H9 (cell line): Measurements from ENCODE around the gene RABL6. TPM values are rescaled to one million over a fixed set of nuclear protein-coding genes. Genes with fewer than 3 reads are reported as not detected.

Source experiments
- DNase-seq: peaks from one replicate; pipeline ENCODE4 v3.0.0-alpha.2; 2017
- H2AFZ ChIP-seq: one replicate; pipeline ENCODE4 v1.6.1; 2013; ENCODE audit warnings: mild to moderate bottlenecking, low read length, control low read depth, moderate library complexity
- H2AK5ac ChIP-seq: 2 replicates; pipeline ENCODE4 v1.6.1; 2013; ENCODE audit warnings: low read length, control low read depth, mixed read lengths; ENCODE audit not compliant: insufficient read length
- H2BK120ac ChIP-seq: one replicate; pipeline ENCODE4 v1.6.1; 2013; ENCODE audit warnings: low read depth, mild to moderate bottlenecking, low read length, control low read depth, inconsistent platforms; ENCODE audit not compliant: poor library complexity, severe bottlenecking
- H2BK12ac ChIP-seq: 2 replicates; pipeline ENCODE4 v1.6.1; 2013; ENCODE audit warnings: low read length, control low read depth, mixed read lengths, low read depth; ENCODE audit not compliant: insufficient read length
- H2BK15ac ChIP-seq: 2 replicates; pipeline ENCODE4 v1.6.1; 2013; ENCODE audit warnings: low read depth, low read length, control low read depth
- H2BK20ac ChIP-seq: one replicate; pipeline ENCODE4 v1.6.1; 2013; ENCODE audit warnings: low read depth, mild to moderate bottlenecking, low read length, control low read depth, inconsistent platforms; ENCODE audit not compliant: poor library complexity, severe bottlenecking
- H2BK5ac ChIP-seq: 2 replicates; pipeline ENCODE4 v1.6.1; 2013; ENCODE audit warnings: low read length, control low read depth, mixed read lengths; ENCODE audit not compliant: insufficient read length
- H3K14ac ChIP-seq: 2 replicates; pipeline ENCODE4 v1.6.1; 2013; ENCODE audit warnings: low read length, control low read depth; ENCODE audit not compliant: insufficient read depth
- H3K18ac ChIP-seq: 2 replicates; pipeline ENCODE4 v1.6.1; 2013; ENCODE audit warnings: low read depth, mild to moderate bottlenecking, mixed read lengths, low read length, control low read depth; ENCODE audit not compliant: insufficient read length
- H3K23ac ChIP-seq: 2 replicates; pipeline ENCODE4 v1.6.1; 2013; ENCODE audit warnings: low read length, control low read depth, mixed read lengths, low read depth; ENCODE audit not compliant: insufficient read length
- H3K23me2 ChIP-seq: 2 replicates; pipeline ENCODE4 v1.6.1; 2013; ENCODE audit warnings: low read depth, mild to moderate bottlenecking, mixed read lengths, low read length, control low read depth; ENCODE audit not compliant: insufficient read length, poor library complexity, severe bottlenecking
- H3K27ac ChIP-seq: 2 replicates; pipeline ENCODE4 v1.5.1; 2013; ENCODE audit warnings: low read length, control low read depth, mixed read lengths, low read depth; ENCODE audit not compliant: insufficient read length
- H3K27me3 ChIP-seq: 2 replicates; pipeline ENCODE4 v1.6.1; 2013; ENCODE audit warnings: low read length, control low read depth, inconsistent platforms; ENCODE audit not compliant: insufficient read depth
- H3K4ac ChIP-seq: 2 replicates; pipeline ENCODE4 v1.6.1; 2013; ENCODE audit warnings: low read depth, mild to moderate bottlenecking, control low read depth, inconsistent platforms, low read length, moderate library complexity
- H3K4me1 ChIP-seq: 2 replicates; pipeline ENCODE4 v1.6.1; 2013; ENCODE audit warnings: low read length, control low read depth, inconsistent platforms; ENCODE audit not compliant: insufficient read depth
- H3K4me2 ChIP-seq: 2 replicates; pipeline ENCODE4 v1.6.1; 2013; ENCODE audit warnings: low read length, control low read depth, mixed read lengths; ENCODE audit not compliant: insufficient read length, insufficient read depth
- H3K56ac ChIP-seq: 2 replicates; pipeline ENCODE4 v1.6.1; 2013; ENCODE audit warnings: low read depth, mild to moderate bottlenecking, mixed read lengths, low read length, control low read depth; ENCODE audit not compliant: insufficient read length
- H3K79me1 ChIP-seq: 2 replicates; pipeline ENCODE4 v1.6.1; 2013; ENCODE audit warnings: low read depth, mild to moderate bottlenecking, moderate library complexity, low read length, control low read depth, inconsistent platforms; ENCODE audit not compliant: insufficient read depth, poor library complexity, severe bottlenecking
- H3K79me2 ChIP-seq: 2 replicates; pipeline ENCODE4 v1.6.1; 2013; ENCODE audit warnings: low read length, control low read depth, inconsistent platforms; ENCODE audit not compliant: insufficient read depth
- H3K9ac ChIP-seq: 2 replicates; pipeline ENCODE4 v1.6.1; 2013; ENCODE audit warnings: low read length, control low read depth, mixed read lengths; ENCODE audit not compliant: insufficient read length; ENCODE audit errors: extremely low read depth
- H3K9me3 ChIP-seq: one replicate; pipeline ENCODE4 v1.6.1; 2013; ENCODE audit warnings: low read depth, low read length, inconsistent platforms; ENCODE audit not compliant: control insufficient read depth
- H3T11ph ChIP-seq: one replicate; pipeline ENCODE4 v1.6.1; 2013; ENCODE audit warnings: mild to moderate bottlenecking, low read length, control low read depth, inconsistent platforms
- H4K20me1 ChIP-seq: one replicate; pipeline ENCODE4 v1.6.1; 2013; ENCODE audit not compliant: control insufficient read depth, insufficient read length, insufficient read depth
- H4K5ac ChIP-seq: 2 replicates; pipeline ENCODE4 v1.6.1; 2013; ENCODE audit warnings: low read depth, mild to moderate bottlenecking, mixed read lengths, low read length, control low read depth; ENCODE audit not compliant: insufficient read length
- H4K8ac ChIP-seq: replicated peaks from 2 replicates; pipeline ENCODE4 v1.6.1; 2013; ENCODE audit warnings: low read length, control low read depth, mixed read lengths, low read depth; ENCODE audit not compliant: insufficient read length
- H4K91ac ChIP-seq: 2 replicates; pipeline ENCODE4 v1.6.1; 2013; ENCODE audit warnings: low read depth, mild to moderate bottlenecking, moderate library complexity, mixed read lengths, low read length, control low read depth; ENCODE audit not compliant: insufficient read length
- H3K27ac Mint-ChIP-seq, 3 experiments: 2 replicates in 2 of 3; 3 replicates in 1 of 3; pipeline ENCODE4 v1.8.0; 2020 to 2021; ENCODE audit warnings: mixed read lengths in 3 of 3, mild to moderate bottlenecking in 1 of 3, moderate library complexity in 1 of 3
- H3K27me3 Mint-ChIP-seq: 2 replicates; pipeline ENCODE4 v1.8.0; 2021; ENCODE audit warnings: low read depth, mild to moderate bottlenecking, moderate library complexity, mixed read lengths
- H3K36me3 Mint-ChIP-seq, 3 experiments: 2 replicates in 2 of 3; 3 replicates in 1 of 3; pipeline ENCODE4 v1.8.0; 2020 to 2021; ENCODE audit warnings: low read depth in 3 of 3, mixed read lengths in 3 of 3; ENCODE audit not compliant: insufficient read depth in 1 of 3
- H3K4me1 Mint-ChIP-seq, 2 experiments: 2 replicates each; pipeline ENCODE4 v1.8.0; 2020; ENCODE audit warnings: mixed read lengths in 2 of 2
- H3K4me3 Mint-ChIP-seq, 2 experiments: 2 replicates in 1 of 2; 3 replicates in 1 of 2; pipeline ENCODE4 v1.8.0; 2020 to 2021; ENCODE audit warnings: mild to moderate bottlenecking in 2 of 2, mixed read lengths in 2 of 2, moderate library complexity in 1 of 2
- H3K9me3 Mint-ChIP-seq, 2 experiments: 2 replicates in 1 of 2; 3 replicates in 1 of 2; pipeline ENCODE4 v1.8.0; 2020; ENCODE audit warnings: mild to moderate bottlenecking in 2 of 2, mixed read lengths in 2 of 2, moderate library complexity in 1 of 2
- CTCF ChIP-seq: fragments of 200-600 bp; sonication (generic); conservative IDR thresholded peaks from 3 replicates; pipeline ENCODE4 v1.8.0; 2021; ENCODE audit warnings: antibody characterized with exemption, mild to moderate bottlenecking
- WGBS: extraction: QIAGEN DNeasy Blood & Tissue Kit; methylation state at CpG from one replicate; pipeline ENCODE4 v1.1.7; 2013; ENCODE audit warnings: missing lambda C conversion rate, low lambda C conversion rate, mixed read lengths; ENCODE audit not compliant: insufficient read length; ENCODE audit errors: extremely low coverage; 5-methylcytosine and 5-hydroxymethylcytosine counted together
- total RNA-seq: library from RNA; stranded (reverse); gene quantifications from 2 replicates; pipeline ENCODE4 v1.2.1, GENCODE V29; 2021

Gene RABL6
- total RNA-seq, 1 experiment from 2014 or later = 108 TPM

- no peak overlapping the region for H2BK20ac ChIP-seq
- no peak overlapping the region for H3K14ac ChIP-seq
- H3K79me2 ChIP-seq = no peaks in the 10 kb centered on the region
- H4K20me1 ChIP-seq = no peaks in the 10 kb centered on the region
- Mint-ChIP-seq H3K9me3 (peaks cover 11 to 13% of the 10 kb centered on the region in 2 experiments), H3K4me3 (no peak overlapping the region), H3K4me1 (peaks cover under 1 to 3% of the 10 kb centered on the region in 2 experiments), H3K27me3 (peaks cover 48% of the 10 kb centered on the region), H3K36me3 (no peaks in the 10 kb centered on the region; a peak in 1 of 7 replicates), H3K27ac (no peak overlapping the region)
- no peak for TF ChIP-seq CTCF
- no peak overlapping the region for H4K91ac ChIP-seq
- H3K27me3 ChIP-seq = no peaks in the 10 kb centered on the region; the same call in 1 of the 2 replicates
- H2BK15ac ChIP-seq = no peak overlapping the region
- H3K4ac ChIP-seq = no peak overlapping the region
- no peak overlapping the region for H3K4me2 ChIP-seq
- no peaks in the 10 kb centered on the region for H3K79me1 ChIP-seq
- no peak overlapping the region for H3T11ph ChIP-seq
- H2BK5ac ChIP-seq = no peak overlapping the region
- H4K5ac ChIP-seq = no peak overlapping the region
- H3K27ac ChIP-seq = no peak overlapping the region
- no peak for DNase-seq
- no peak overlapping the region for H3K23ac ChIP-seq
- H3K9me3 ChIP-seq = no peaks in the 10 kb centered on the region
- H3K18ac ChIP-seq = no peak overlapping the region
- no peaks in the 10 kb centered on the region for H3K23me2 ChIP-seq
- H3K56ac ChIP-seq = no peak overlapping the region
- no peak overlapping the region for H2AFZ ChIP-seq
- H2AK5ac ChIP-seq = no peak overlapping the region
- H2BK12ac ChIP-seq = no peak overlapping the region
- H3K4me1 ChIP-seq = no peaks in the 10 kb centered on the region
- H4K8ac ChIP-seq = no peak overlapping the region
- H3K9ac ChIP-seq = no peak overlapping the region
- no peak overlapping the region for H2BK120ac ChIP-seq
- no CpG with 5 or more reads among the region's 3 CpGs for WGBS
These were observed 25.3 kb upstream of the RABL6 start for GRCh38 chr9:136782452-136782851.
